ENCODE measurements around the gene MRM2.

GRCh38 chr7:2225336-2225735 is 16.7 kb downstream of the MRM2 start:
- TF ChIP-seq HMGXB4 (CRISPR knock-in tag; IDR thresholded peaks at IDR 0.05; ENCODE audit: borderline replicate concordance) (no peak), CEBPB (IDR thresholded peaks at IDR 0.05) (no peak), ESRRA (IDR thresholded peaks at IDR 0.05; ENCODE audit: borderline replicate concordance, low read length) (no peak), CTCF (IDR thresholded peaks at IDR 0.05) (no peak), USF2 (IDR thresholded peaks at IDR 0.05) (no peak)

All from A549 (cell line).